Thyroid gland (tissue), 4 donors: ENCODE results near the gene KRTAP10-1. TPM values are rescaled to one million over a fixed set of nuclear protein-coding genes. Genes with fewer than 3 reads are reported as not detected.

ENCODE experiments used
- DNase-seq, 2 donors: peaks; one replicate each; pipeline ENCODE4 v3.0.0-alpha.2; 2019
- H3K27ac ChIP-seq, 3 donors: fragments of 200-600 bp; sonication (generic); 1 replicate in 2 of 3; 2 replicates in 1 of 3; pipeline ENCODE4 v1.5.1; 2016 to 2019; ENCODE audit warnings: mild to moderate bottlenecking in 1 of 3, moderate library complexity in 1 of 3
- H3K27me3 ChIP-seq: fragments of 200-600 bp; sonication (generic); one replicate; pipeline ENCODE4 v1.5.1; 2019
- H3K36me3 ChIP-seq, 2 donors: fragments of 200-600 bp; sonication (generic); one replicate each; pipeline ENCODE4 v1.5.1; 2016 to 2019
- H3K4me1 ChIP-seq, 2 donors: fragments of 200-600 bp; sonication (generic); one replicate each; pipeline ENCODE4 v1.5.1; 2017 to 2019
- H3K4me3 ChIP-seq, 3 donors: fragments of 200-600 bp; sonication (generic); replicated peaks in 1 of 3; 1 replicate in 2 of 3; 2 replicates in 1 of 3; pipeline ENCODE4 v1.5.1; 2016; ENCODE audit warnings: mild to moderate bottlenecking in 1 of 3
- H3K9me3 ChIP-seq: fragments of 200-600 bp; sonication (generic); one replicate; pipeline ENCODE4 v1.5.1; 2017
- POLR2A ChIP-seq, 2 donors: fragments of 450-650 bp; IDR thresholded peaks; one replicate each; pipeline ENCODE4 v1.6.1; 2017; ENCODE audit warnings: antibody characterized with exemption in 2 of 2, mild to moderate bottlenecking in 2 of 2, moderate library complexity in 1 of 2
- WGBS, 2 donors: methylation state at CpG; one replicate each; pipeline ENCODE4 v1.1.5; 2017; 5-methylcytosine and 5-hydroxymethylcytosine counted together
- intact Hi-C: fragments of 100-400 bp; cut with DNase I; formaldehyde crosslinking; loops from one replicate; pipeline ENCODE4 v1.15.1; 2023
- total RNA-seq, 4 donors: library from RNA; depleted of rRNA; stranded (reverse); fragments of >200 nt; gene quantifications; one replicate each; pipeline ENCODE4 v1.2.3, GENCODE V29; 2016
- TF ChIP-seq, protein P1 (sequence below), 6 experiments: fragments of 200-600 bp in 3 of 6; fragments of 450-650 bp in 3 of 6; sonication (generic) in 3 of 6; IDR thresholded peaks; one replicate each; pipeline ENCODE4 v1.5.1; 2016 to 2019; ENCODE audit warnings: antibody characterized with exemption in 6 of 6, mild to moderate bottlenecking in 2 of 6, inconsistent platforms in 1 of 6, moderate library complexity in 1 of 6

KRTAP10-1 gene
- total RNA-seq, 4 donors from 2014 or later = not detected

- no peaks in the 10 kb centered on the region for H3K36me3 ChIP-seq
- no peak for DNase-seq
- TF ChIP-seq POLR2A (IDR thresholded peaks at IDR 0.05) = no peak
- TF ChIP-seq, protein P1, sequence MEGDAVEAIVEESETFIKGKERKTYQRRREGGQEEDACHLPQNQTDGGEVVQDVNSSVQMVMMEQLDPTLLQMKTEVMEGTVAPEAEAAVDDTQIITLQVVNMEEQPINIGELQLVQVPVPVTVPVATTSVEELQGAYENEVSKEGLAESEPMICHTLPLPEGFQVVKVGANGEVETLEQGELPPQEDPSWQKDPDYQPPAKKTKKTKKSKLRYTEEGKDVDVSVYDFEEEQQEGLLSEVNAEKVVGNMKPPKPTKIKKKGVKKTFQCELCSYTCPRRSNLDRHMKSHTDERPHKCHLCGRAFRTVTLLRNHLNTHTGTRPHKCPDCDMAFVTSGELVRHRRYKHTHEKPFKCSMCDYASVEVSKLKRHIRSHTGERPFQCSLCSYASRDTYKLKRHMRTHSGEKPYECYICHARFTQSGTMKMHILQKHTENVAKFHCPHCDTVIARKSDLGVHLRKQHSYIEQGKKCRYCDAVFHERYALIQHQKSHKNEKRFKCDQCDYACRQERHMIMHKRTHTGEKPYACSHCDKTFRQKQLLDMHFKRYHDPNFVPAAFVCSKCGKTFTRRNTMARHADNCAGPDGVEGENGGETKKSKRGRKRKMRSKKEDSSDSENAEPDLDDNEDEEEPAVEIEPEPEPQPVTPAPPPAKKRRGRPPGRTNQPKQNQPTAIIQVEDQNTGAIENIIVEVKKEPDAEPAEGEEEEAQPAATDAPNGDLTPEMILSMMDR (IDR thresholded peaks at IDR 0.05) = no peak
- H3K9me3 ChIP-seq = no peaks in the 10 kb centered on the region
- H3K4me3 ChIP-seq = no peak overlapping the region
- no peaks in the 10 kb centered on the region for H3K27me3 ChIP-seq
- no peak overlapping the region for H3K27ac ChIP-seq
- 79 to 85% methylated on average over 13 of the region's 13 CpGs for WGBS, 2 donors
- peaks cover 27 to 32% of the 10 kb centered on the region in 2 donors for H3K4me1 ChIP-seq
- intact Hi-C loops = no loop called here
Measured at GRCh38 chr21:44494956-44495355, 45.0 kb downstream of the KRTAP10-1 start.

DNA sequence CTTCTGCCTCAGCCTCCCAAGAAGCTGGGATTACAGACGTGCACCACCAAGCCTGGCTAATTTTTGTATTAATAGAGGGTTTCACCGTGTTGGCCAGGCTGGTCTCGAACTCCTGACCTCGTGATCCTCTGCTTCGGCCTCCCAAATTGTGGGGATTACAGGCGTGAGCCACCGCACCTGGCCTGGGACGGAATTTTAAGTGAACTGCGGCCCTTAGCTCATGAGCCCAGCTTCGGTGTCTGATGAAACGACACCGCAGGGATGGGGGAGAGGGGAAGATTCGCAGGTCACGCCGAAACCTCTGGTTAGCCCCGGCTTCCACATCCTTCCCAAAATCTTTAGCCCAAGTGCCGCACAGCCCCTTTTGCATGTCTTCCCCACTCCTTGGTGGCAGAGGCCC, 45.6 kb downstream of the KRTAP10-1 start:
- H3K36me3 ChIP-seq = no peaks in the 10 kb centered on the region
- no peak overlapping the region for H3K4me3 ChIP-seq
- H3K27ac ChIP-seq = no peak overlapping the region
- H3K27me3 ChIP-seq = no peaks in the 10 kb centered on the region
- H3K9me3 ChIP-seq = no peaks in the 10 kb centered on the region
- no peak for TF ChIP-seq POLR2A (IDR thresholded peaks at IDR 0.05)
- TF ChIP-seq, protein P1 (IDR thresholded peaks at IDR 0.05) = no peak
- peaks cover 27 to 32% of the 10 kb centered on the region in 2 donors for H3K4me1 ChIP-seq
- WGBS, 2 donors = 95 to 97% methylated on average over 17 of the region's 17 CpGs
- intact Hi-C loops = no loop called here
- DNase-seq = no peak

- Histone ChIP-seq H3K4me3 (no peak overlapping the region), H3K4me1 (peaks cover 17 to 18% of the 10 kb centered on the region in 2 donors), H3K36me3 (no peaks in the 10 kb centered on the region), H3K9me3 (no peaks in the 10 kb centered on the region), H3K27me3 (no peaks in the 10 kb centered on the region), H3K27ac (no peak overlapping the region)
- DNase-seq = no peak
- TF ChIP-seq, protein P1 (IDR thresholded peaks at IDR 0.05) = no peak
- TF ChIP-seq POLR2A (IDR thresholded peaks at IDR 0.05) = no peak
- WGBS, 2 donors = 90 to 94% methylated on average over 9 of the region's 9 CpGs
- intact Hi-C loops = no loop called here
Measured at GRCh38 chr21:44492567-44493385, 47.2 kb downstream of the KRTAP10-1 start.

DNA sequence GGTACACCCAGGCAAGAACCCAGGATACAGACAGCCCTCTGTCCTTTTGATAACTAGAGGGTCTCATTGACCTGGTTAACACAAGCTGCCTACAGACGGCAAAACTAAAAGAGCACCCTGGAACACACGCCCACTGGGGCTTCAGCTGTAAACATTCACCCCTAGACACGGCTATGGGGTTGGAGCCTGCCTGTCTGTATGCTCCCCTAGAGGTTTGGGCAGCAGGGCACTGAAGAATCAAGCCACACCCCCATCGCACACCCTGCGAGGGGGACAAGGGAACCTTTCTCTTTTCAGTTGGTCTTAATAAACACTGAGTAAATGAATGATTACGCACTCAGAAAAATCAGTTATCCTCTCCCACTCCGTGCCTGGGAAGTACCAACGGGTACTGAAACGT, 49.2 kb downstream of the KRTAP10-1 start:
- TF ChIP-seq, protein P1 (IDR thresholded peaks at IDR 0.05) = no peak
- no peak for TF ChIP-seq POLR2A (IDR thresholded peaks at IDR 0.05)
- WGBS, 2 donors = 86 to 88% methylated on average over 9 of the region's 9 CpGs
- Histone ChIP-seq H3K36me3 (no peaks in the 10 kb centered on the region), H3K9me3 (no peaks in the 10 kb centered on the region), H3K4me1 (no peaks in the 10 kb centered on the region), H3K4me3 (no peak overlapping the region), H3K27me3 (no peaks in the 10 kb centered on the region), H3K27ac (no peak overlapping the region)
- DNase-seq = no peak
- intact Hi-C loops = no loop called here

- intact Hi-C loops = no loop called here
- H3K4me3 ChIP-seq = no peak overlapping the region
- no peaks in the 10 kb centered on the region for H3K27me3 ChIP-seq
- H3K27ac ChIP-seq = no peak overlapping the region
- 93 to 96% methylated on average over 19 of the region's 19 CpGs for WGBS, 2 donors
- H3K9me3 ChIP-seq = no peaks in the 10 kb centered on the region
- TF ChIP-seq, protein P1 (IDR thresholded peaks at IDR 0.05) = no peak
- TF ChIP-seq POLR2A (IDR thresholded peaks at IDR 0.05) = no peak
- no peaks in the 10 kb centered on the region for H3K4me1 ChIP-seq
- no peaks in the 10 kb centered on the region for H3K36me3 ChIP-seq
- DNase-seq = no peak
Measured at GRCh38 chr21:44490405-44490804, 49.6 kb downstream of the KRTAP10-1 start.
